HEK293 (cell line): Measurements from ENCODE around the gene RAB28.

Experiments used
- CTCF ChIA-PET: fragments of 350-600 bp; formaldehyde crosslinking; extraction: SDS; loops from one replicate; lab custom pipeline; 2021; ENCODE audit warnings: antibody characterized with exemption; lab: Yijun Ruan, JAX
- POLR2A ChIA-PET: fragments of 300-600 bp; formaldehyde crosslinking; extraction: SDS; loops from one replicate; lab custom pipeline; 2020; ENCODE audit warnings: antibody characterized with exemption, inconsistent platforms; lab: Yijun Ruan, JAX
- H3K27ac ChIP-seq: fragments of 200-500 bp; sonication (Bioruptor generic); 2 replicates; pipeline ENCODE4 v1.5.1; 2014; ENCODE audit warnings: low read depth, low read length, control low read depth, inconsistent platforms; ENCODE audit errors: extremely low read depth
- H3K36me3 ChIP-seq, 2 experiments: fragments of 200-500 bp in 1 of 2; sonication (Bioruptor generic) in 1 of 2; 1 replicate in 1 of 2; 2 replicates in 1 of 2; pipeline ENCODE4 v1.5.1; 2014 to 2017; ENCODE audit warnings: inconsistent platforms in 2 of 2, low read length in 2 of 2; ENCODE audit not compliant: control insufficient read depth in 2 of 2, insufficient read depth in 1 of 2
- H3K4me1 ChIP-seq: fragments of 200-500 bp; sonication (Bioruptor generic); 2 replicates; pipeline ENCODE4 v1.5.1; 2014; ENCODE audit warnings: mild to moderate bottlenecking, low read length, inconsistent platforms; ENCODE audit not compliant: control insufficient read depth, insufficient read depth
- H3K4me3 ChIP-seq: 2 replicates; pipeline ENCODE4 v1.5.1; 2011; ENCODE audit warnings: low read depth, mild to moderate bottlenecking, control low read depth, low read length, moderate library complexity
- H3K9me3 ChIP-seq: fragments of 200-500 bp; sonication (Bioruptor generic); 2 replicates; pipeline ENCODE4 v1.5.1; 2014; ENCODE audit warnings: low read depth, low read length, inconsistent platforms; ENCODE audit not compliant: control insufficient read depth, insufficient read depth
- AEBP2 ChIP-seq: fragments of 450-650 bp; formaldehyde crosslinking; IDR thresholded peaks from 2 replicates; pipeline ENCODE4 v1.5.1; 2016; ENCODE audit warnings: missing biosample characterization, missing genetic modification characterization, borderline replicate concordance
- CTCF ChIP-seq: fragments of 450-650 bp; formaldehyde crosslinking; IDR thresholded peaks from 2 replicates; pipeline ENCODE4 v1.5.1; 2016; ENCODE audit warnings: missing biosample characterization, missing genetic modification characterization
- ZNF214 ChIP-seq: fragments of 450-650 bp; formaldehyde crosslinking; IDR thresholded peaks from 2 replicates; pipeline ENCODE4 v1.5.1; 2017; ENCODE audit warnings: missing biosample characterization, mild to moderate bottlenecking, missing genetic modification characterization, borderline replicate concordance
- ZNF274 ChIP-seq, 2 experiments: fragments of 200-500 bp in 1 of 2; fragments of 450-650 bp in 1 of 2; sonication (Bioruptor generic) in 1 of 2; formaldehyde crosslinking in 1 of 2; IDR thresholded peaks; 2 replicates each; pipeline versions ENCODE4 v1.5.1 to v1.6.1; 2014 to 2016; ENCODE audit warnings: borderline replicate concordance in 1 of 2, inconsistent platforms in 1 of 2, low read length in 1 of 2, missing biosample characterization in 1 of 2, missing genetic modification characterization in 1 of 2
- ZNF292 ChIP-seq: fragments of 450-650 bp; formaldehyde crosslinking; IDR thresholded peaks from 2 replicates; pipeline ENCODE4 v1.5.1; 2016; ENCODE audit warnings: low read depth, missing biosample characterization, missing genetic modification characterization, borderline replicate concordance
- ZNF354C ChIP-seq: fragments of 450-650 bp; formaldehyde crosslinking; IDR thresholded peaks from 2 replicates; pipeline ENCODE4 v1.5.1; 2016; ENCODE audit warnings: missing biosample characterization, missing genetic modification characterization, low read depth, borderline replicate concordance
- ZNF518A ChIP-seq: fragments of 450-650 bp; formaldehyde crosslinking; conservative IDR thresholded peaks from 2 replicates; pipeline ENCODE4 v1.5.1; 2016; ENCODE audit warnings: low read depth, missing biosample characterization, missing genetic modification characterization
- ZNF654 ChIP-seq: fragments of 450-650 bp; formaldehyde crosslinking; IDR thresholded peaks from 2 replicates; pipeline ENCODE4 v1.5.1; 2016; ENCODE audit warnings: low read depth, missing biosample characterization, missing genetic modification characterization
- ZNF660 ChIP-seq: fragments of 450-650 bp; IDR thresholded peaks from 2 replicates; pipeline ENCODE4 v1.5.1; 2018; ENCODE audit warnings: missing biosample characterization, mild to moderate bottlenecking, missing genetic modification characterization
- ZNF704 ChIP-seq: fragments of 450-650 bp; formaldehyde crosslinking; IDR thresholded peaks from 2 replicates; pipeline ENCODE4 v1.5.1; 2016; ENCODE audit warnings: missing biosample characterization, missing genetic modification characterization
- ZNF76 ChIP-seq: fragments of 450-650 bp; formaldehyde crosslinking; IDR thresholded peaks from 2 replicates; pipeline ENCODE4; 2016; ENCODE audit warnings: low read depth, missing biosample characterization, missing genetic modification characterization, borderline replicate concordance

RAB28 gene

GRCh38 chr4:13323921-13324320 is 160.2 kb downstream of the RAB28 start (continued):
- no peak for TF ChIP-seq ZNF518A (tag by site-specific recombination)
- no peak for TF ChIP-seq ZNF704 (tag by site-specific recombination)
- TF ChIP-seq ZNF274 (IDR thresholded peaks at IDR 0.05; ENCODE audit: low read length), result no peak
- no peak for TF ChIP-seq ZNF274 (tag by site-specific recombination; IDR thresholded peaks at IDR 0.05; ENCODE audit: borderline replicate concordance)
- no peak for TF ChIP-seq AEBP2

- H3K27ac ChIP-seq, result no peak overlapping the region
- CTCF ChIA-PET, result no interaction called here
- H3K36me3 ChIP-seq, result peaks cover 0 to 7% of the 10 kb centered on the region in 2 experiments; a peak in 1 of 3 replicates
- no peak for TF ChIP-seq ZNF214 (tag by site-specific recombination)
- no peak for TF ChIP-seq CTCF (tag by site-specific recombination)
- TF ChIP-seq ZNF654 (tag by site-specific recombination), result no peak
- no peak for TF ChIP-seq ZNF354C (tag by site-specific recombination)
- no peak for TF ChIP-seq ZNF76 (tag by site-specific recombination)
- no peak for TF ChIP-seq ZNF660
- no peak for TF ChIP-seq ZNF292 (tag by site-specific recombination)
- TF ChIP-seq, all 188 proteins: peak for 0
- H3K4me1 ChIP-seq, result no peaks in the 10 kb centered on the region
- POLR2A ChIA-PET, result no interaction called here
- H3K4me3 ChIP-seq, result no peak overlapping the region
- H3K9me3 ChIP-seq, result no peaks in the 10 kb centered on the region
Observed at GRCh38 chr4:13322681-13323101, 161.4 kb downstream of the RAB28 start.
